HG02642 (cell line): ENCODE results near the gene GPC6.

Experiments
- ATAC-seq: cut with Tn5 transposase; IDR thresholded peaks from one replicate; pipeline ENCODE4 v1.9.1; 2021; ENCODE audit warnings: mild to moderate bottlenecking; ENCODE audit not compliant: unreplicated experiment, poor library complexity

The GPC6 gene

DNA sequence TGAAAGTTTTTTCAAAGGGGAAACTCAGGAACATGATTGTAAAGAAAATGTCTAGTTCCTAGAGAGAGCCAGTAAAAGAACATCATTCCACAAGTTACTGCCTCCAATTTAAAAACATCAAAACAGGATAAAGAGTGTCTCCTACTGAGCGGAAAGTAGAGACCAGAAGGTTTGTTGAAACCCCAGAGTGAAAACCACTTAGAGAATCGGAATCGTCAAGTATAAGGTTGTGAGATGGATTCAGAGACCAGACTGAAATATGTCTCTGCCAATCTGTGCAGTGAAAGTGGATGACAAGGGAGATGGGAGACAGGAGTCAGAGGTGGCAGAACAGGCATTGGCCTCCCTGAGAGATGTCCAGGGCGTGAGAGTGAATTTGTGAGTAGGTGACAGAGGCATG lies 133.4 kb downstream of the GPC6 start:
- ATAC-seq: no peak

DNA sequence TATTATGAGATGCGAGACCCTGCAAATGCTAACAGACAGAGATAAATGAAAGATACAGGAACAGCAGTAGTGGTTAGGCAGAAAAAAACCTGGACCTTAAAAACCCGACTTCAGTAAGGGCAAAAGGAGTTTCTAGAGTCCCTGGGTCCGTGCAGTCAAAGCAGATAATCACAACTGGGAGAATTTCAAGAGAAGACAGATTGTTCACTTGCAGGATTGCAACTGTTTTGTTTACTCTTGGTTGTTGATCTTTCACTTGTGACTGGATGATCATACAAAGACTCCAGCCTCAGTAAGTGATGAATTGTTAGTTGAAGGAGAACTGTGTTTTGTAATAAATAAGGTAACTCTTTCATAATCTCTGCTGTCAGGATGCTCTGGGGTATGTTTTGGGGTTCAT lies 135.1 kb downstream of the GPC6 start:
- ATAC-seq: no peak

DNA sequence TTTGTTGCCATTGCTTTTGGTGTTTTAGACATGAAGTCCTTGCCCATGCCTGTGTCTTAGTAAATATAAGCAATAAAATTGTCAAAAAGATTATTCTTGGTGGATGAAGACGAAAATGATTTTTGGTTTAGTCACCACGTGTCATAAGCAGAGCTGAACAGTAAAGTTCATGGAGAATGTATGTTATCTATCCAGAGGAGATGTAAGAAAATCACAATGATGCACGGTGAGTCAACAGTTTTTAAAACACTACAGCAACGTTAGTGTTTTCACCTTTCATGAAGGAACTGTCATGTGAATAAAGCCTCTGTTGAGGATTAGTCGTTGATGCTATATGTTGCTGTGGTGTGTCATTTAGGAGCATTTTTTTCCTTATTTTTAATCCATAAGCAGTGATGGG lies 137.6 kb downstream of the GPC6 start:
- no peak for ATAC-seq

DNA sequence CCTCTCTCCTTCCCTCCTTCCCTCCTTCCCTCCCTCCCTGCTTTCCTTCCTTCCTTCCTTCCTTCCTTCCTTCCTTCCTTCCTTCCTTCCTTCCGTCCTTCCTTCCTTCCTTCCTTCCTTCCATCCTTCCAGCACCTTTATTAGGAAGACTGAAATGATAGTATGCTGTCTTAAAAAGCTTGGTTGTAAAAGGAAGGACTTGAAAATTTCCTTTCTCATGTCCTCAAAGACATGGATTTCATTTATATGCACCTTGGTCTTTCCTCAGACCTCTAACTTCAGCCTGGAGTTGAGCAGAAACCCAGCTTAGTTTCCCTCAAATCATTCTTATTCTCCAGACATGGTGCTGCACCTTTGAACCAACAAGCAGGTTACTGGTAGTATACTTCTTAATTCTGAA lies 141.7 kb downstream of the GPC6 start:
- no peak for ATAC-seq

DNA sequence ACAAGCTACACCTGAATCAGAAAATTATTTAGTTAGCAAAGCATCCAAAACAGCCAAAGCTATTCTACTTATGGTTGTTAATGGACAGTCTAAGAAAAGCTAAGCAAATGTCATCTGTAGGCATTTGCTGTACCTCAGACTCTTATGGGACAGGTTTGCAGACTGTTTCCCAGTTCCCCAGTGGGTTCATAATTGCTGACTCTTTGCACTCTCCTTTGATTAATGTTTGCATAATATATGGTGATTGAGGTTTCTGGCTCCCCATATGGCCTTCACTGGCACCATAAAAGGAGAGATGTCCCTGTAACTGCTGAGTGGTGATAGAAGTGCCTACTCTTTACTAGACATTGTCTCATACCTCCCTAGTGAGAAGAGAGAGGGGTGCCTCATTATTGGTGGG lies 142.1 kb downstream of the GPC6 start:
- no peak for ATAC-seq

DNA sequence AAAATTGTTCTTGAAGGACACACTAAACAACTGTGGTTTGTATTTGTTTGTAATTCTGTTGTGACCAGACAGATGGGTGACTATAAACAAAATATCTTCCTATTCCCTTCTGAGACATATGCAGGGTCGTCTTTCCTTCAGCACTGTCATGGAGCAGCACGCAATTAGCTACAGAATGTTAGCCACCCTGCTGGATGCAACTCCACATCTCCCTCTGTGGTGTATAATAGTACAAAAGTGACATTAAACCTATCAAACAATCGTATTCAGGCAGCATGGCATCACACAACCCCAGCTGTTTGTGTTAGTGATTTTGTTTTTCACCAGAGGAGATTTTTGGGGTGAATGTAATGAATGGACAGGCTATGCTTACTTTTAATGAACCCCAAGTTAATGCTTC lies 146.2 kb downstream of the GPC6 start:
- no peak for ATAC-seq

DNA sequence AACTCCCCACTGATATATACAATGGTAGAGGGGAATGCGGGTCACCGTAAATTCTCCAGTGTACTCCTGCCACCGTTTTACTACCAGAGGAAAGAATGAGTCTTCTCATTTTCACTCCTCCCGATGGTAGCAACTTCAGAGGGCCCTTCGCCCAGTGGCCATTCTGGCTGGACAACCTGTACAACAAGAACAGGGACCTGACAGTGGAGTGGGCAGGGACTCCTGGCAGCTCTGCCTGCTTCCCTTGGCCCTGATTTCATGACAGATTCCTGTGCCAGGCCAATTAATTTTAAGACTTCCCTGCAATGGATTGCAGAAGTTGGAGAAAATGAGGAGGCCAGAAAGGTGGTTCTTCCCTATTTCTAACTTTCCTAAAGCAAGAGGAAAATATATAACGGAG lies 148.9 kb downstream of the GPC6 start:
- ATAC-seq: no peak

DNA sequence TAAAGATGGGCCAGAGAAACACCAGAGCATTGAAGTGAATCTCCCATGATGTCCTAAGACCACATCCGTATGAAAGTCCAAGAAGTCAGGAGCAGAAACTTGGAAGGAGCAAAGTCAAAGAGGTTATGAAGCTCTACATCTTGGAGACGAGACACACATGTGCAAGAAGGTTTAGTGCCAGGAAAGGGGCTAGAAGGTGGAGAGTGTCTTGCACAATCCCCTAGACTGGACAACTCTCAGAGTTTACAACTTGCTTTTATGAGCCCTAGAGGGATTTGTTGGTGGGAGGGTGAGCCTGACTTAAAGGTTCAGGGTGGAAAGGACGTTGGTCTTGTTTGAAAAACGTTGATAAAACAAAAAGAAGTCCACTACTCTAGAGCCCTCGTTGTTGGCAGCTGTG lies 150.6 kb downstream of the GPC6 start:
- no peak for ATAC-seq

DNA sequence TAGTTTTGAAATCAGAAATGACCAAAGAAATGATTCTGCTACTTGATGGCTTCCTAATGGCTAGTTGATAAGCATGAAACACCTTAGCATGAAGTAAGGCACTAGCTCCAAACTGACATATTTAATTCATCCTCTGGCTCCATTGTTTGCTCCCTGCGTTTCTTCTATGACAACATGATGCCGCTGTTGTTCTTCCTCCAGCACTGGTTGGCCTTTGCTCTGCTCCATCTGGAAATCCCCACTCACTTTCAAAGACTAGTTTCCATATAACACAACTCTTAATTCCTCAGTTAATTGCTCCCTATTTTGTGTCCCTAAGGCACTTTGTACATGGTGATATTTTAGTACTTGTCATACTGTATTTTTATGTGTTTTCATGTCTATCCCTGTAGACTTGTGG lies 151.6 kb downstream of the GPC6 start:
- no peak for ATAC-seq

DNA sequence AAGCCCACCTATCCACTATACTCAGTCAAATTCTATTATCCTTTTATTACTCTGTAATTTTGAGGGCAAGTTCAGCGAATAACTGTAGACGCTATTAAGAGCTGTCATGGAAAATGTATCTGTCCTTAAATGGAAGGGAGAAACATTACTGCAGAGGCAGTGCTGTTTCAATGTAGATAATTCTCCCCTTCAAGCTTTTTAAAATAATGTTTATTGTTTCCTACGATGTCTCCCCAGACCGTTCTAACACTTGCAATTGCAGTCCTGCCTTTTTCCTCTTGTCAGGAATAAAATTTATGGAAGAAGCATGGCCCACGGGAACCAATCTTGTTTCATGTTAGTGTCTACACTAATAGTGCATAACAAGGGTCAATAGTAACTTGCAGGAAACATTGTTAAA lies 159.5 kb downstream of the GPC6 start:
- no peak for ATAC-seq

DNA sequence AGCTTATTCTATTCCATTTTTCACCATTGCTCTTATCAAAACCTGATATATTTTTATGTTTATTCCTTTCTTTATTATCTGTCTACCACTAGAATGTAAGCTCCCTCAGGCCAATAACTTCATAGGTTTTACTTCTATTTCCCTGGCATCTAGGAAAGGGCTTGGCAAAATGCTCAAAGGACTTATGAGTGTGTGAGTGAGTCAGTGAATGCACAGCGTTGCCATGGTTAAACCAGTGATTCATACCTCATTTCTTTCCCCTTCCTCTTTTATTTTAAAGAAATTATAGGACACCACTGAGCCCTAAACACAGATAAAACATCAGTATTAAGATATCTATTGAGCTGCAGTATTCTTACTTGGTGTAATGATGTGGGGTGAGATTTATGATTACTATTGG lies 162.1 kb downstream of the GPC6 start:
- no peak for ATAC-seq

DNA sequence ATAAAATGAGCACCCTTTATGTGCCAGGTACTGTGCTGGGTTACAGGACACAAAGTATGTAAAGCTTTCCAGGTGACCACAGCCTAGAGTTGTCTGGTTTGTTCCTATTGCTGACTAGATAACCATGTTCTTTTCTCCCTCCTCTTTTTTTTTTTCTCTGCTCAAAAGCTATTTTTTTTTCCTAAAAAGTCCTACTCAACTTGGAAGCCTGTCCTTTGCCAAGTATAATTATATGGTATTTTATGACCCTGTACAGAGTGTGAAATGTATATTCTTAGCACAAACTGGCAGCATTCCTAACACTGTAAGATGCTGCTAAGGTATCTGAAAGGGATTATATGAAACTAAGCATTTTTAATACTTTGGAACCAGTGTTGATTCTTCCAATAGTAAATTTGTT lies 171.0 kb downstream of the GPC6 start:
- ATAC-seq: no peak

DNA sequence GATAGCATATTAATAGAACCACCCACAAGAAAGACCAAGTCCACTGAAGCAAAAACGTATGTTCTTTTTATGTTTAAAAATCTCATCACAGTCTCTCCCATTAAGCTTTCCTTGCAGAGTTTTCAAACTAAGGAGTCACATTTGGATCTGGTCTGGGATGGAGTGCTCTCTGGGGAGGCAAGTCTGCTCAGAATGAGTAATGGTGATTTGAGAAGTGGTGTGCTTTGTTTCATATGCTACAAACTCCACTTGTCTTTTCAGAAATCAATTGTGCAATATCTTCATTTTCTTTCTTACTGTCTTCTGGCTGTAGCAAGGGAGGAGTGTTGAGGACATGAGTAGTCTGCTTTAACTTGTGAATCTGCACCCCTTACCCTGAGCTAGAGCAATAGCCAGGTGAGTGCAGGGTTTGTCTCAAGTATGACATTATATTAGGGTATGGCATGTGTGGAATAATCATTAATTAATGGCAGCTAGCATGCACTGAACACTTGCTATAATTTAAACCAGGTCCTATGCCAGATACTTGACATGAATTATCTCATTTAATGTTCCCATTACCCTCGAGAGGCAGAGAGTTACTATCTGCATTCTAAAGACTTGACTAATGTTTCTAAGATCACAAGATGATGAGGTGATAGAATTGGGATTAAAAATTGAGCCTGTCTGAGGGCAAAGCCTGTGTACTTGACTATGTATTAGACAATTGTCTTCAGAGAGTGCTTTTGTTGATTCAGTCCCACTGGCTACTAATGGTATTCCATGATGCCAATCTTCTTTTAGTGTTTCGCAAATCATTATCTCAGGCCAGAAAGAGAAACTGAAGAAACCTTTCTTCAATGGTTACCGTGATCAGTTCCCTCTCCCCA lies 171.8 kb downstream of the GPC6 start:
- no peak for ATAC-seq

DNA sequence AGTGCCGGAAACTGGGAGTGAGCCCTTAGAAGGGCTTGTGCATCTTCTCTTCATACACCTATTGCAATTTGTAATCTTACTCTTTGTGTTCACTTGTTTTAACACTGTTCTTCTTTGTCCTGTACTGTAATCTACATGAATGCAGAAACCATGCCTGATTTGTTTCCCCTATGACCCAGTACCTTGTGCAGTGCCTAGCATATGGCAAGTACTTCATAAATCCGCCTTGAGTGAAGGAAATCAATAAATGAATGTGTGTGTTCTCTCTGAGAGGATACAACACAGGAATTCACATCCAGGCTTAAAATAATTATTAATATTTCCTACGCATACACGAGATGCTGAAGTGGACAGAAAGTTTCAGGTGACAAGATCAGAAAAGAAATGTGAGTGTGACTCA lies 172.6 kb downstream of the GPC6 start:
- ATAC-seq: no peak

DNA sequence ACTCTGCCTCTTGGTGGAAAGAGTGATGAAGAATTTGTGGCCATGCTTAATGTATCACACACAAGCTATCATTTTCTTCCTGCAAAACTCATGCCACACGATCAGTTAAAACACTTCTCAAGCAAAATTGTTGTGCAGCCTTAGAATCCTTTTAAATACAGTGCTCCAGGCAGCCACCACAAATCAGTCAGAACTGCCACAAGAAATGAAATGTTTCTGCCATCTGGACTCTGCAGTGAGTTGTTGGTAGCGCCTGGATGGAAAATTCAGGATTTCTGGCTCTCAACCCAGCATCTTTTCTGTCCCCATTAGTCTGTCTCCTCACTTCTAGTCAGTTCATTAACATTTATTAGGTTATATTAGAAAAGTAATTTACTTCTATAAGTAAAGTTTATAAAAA lies 179.5 kb downstream of the GPC6 start:
- no peak for ATAC-seq

DNA sequence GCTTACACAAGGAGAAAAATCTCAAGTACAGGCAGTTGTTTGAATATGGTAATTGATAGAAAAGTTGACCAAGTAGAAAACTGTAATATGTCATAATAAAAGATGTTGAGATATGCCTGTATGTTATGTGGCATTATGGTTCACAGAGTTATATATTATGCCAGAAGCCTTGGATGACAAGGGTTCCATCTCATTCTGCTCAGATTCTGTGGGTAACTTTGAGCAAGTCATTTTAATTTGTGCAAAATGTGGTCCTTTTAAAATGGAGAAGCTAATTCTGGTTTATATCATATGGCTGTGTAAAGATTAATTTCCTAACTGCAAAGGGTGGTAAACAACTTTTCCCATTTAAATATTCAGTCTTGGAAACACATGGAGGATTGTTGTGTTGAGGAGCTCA lies 180.9 kb downstream of the GPC6 start:
- no peak for ATAC-seq

DNA sequence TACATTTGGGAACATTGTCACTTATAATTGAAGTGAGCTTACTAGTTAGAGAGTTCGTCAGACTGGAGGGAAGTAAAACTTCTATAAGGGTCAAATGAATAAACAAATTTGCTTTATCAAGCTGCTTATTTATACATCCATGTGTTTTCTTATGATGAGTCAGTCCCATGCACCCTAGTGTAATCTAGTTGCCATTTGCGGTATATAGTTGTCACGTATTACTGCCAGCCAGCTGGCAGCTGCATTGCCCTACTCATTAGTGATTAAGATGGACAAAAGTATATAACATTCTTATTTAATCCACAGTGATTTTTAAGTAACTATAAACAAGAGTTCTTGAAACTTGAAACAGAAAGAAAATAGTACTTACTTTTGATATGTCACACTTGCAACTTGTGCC lies 182.4 kb downstream of the GPC6 start:
- no peak for ATAC-seq

DNA sequence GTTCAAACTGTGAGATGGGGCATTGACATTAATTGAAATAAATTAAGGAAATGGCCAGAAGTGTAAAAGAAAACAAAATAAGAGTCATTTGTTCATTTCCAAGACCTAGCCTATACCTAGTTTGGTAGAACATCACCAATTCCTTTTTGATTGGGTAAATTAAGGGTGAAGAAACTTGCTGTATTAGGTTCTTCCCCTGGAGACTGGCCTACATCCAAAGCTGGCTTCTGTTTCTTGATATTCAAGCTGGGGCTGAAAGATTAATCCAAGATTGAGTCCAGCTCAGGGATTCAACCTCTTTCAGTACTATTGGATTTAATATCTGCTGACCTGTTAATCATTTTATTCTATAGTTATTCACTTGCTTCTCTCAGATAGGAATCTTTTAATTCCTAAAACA lies 183.2 kb downstream of the GPC6 start:
- no peak for ATAC-seq

DNA sequence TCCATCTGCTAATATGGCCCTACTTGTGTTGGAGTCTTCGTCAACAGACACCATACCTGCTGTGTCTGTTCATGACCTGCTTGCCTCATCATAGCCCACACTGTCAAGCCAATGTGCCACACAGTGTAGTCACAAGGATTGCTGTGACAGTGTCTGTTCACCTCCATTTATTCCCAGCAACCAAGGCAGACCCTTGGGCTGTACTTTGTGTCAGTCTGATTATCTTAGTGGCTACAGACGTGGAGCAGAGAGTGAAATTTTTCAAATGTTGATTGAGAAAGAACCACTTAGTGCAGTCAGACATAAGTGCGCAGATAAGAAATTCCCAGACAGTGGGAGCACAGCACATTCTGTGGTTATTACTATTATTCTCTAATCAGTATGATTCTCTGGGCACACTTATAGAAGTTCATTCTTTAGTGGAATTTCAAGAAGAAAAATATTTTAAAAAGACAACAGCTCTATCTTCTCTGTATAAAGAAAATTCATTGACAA lies 184.6 kb downstream of the GPC6 start:
- no peak for ATAC-seq

DNA sequence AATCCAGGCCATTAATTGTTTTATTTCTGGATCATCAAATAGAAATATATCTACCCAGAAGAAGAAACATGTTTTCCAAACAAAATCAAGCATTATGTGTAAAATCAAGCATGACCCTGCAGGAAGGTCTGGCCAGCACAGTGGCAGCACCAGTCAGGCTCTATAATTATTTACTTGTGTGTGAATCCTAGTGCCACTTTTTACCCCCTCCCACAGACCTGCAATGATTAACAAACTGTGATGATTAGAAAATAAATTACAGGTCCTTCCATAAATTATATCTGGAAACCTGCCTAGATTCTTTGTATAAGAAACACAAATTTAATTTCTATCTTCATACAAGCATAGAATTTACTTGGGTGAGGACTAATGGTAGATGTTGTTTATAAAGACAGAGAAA lies 186.1 kb downstream of the GPC6 start:
- ATAC-seq: no peak

DNA sequence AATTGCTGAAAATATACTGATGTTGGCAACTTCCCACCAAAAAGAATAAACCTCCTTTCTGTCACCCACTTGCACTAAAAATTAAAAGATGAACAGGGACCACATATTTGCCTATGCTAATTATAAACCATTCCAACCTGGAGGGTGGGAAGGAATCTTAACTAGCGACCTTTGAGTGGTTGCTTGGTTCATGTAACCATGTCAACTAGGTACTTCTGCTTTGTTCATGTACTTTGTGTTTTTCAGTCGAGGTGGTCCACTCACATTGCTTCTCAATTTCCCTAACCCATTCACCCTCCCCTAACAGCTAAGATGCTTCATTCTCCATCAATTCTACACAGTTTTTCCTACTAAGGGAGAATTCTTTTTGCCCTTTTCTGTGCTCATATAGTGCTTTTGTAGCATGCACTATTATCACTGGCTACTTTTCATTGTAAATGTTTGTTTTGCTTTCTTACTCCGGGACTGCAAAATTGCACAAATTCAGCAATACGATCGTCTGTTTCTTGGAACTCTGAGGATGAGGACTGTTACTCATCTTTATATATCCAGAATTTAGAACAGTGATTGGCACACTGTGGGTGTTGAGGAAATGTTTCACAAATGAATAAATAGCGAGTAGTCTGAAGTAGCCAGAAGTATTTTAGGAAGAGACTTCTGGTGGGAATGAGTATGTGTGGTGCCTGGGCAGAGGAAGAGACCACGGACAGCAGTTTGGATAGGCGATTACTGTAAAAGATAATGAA lies 187.5 kb downstream of the GPC6 start:
- no peak for ATAC-seq
